ENCODE measurements around the gene ESPNL.

GRCh38 chr2:238145851-238146250 lies 45.7 kb downstream of the ESPNL start:
- TF ChIP-seq POLR2A (IDR thresholded peaks at IDR 0.05; ENCODE audit: low read length) (no peak), GATA1 (IDR thresholded peaks at IDR 0.05; ENCODE audit: low read depth, low read length) (no peak)
